Epithelial cell of esophagus (primary cell): Measurements from ENCODE around the gene BHMT2.
A peak's percentile ranks its signal among the peaks of the same experiment; 100 is the strongest.

ENCODE experiments used
- DNase-seq: peaks from one replicate; pipeline ENCODE4 v3.0.0; 2010; ENCODE audit warnings: low read depth
- H3K4me3 ChIP-seq: 2 replicates; pipeline ENCODE4 v1.5.1; 2011; ENCODE audit warnings: mild to moderate bottlenecking, low read length, control low read depth
- CTCF ChIP-seq: IDR thresholded peaks from 2 replicates; pipeline ENCODE4 v1.5.1; 2011; ENCODE audit warnings: low read depth, mild to moderate bottlenecking, low read length, control low read depth, inconsistent platforms; ENCODE audit not compliant: insufficient read depth; ENCODE audit errors: missing control alignments

Gene BHMT2

GRCh38 chr5:79025054-79025472 is 44.5 kb upstream of the BHMT2 start:
- peak; percentile 60 for DNase-seq
- H3K4me3 ChIP-seq = peak overlapping the region; percentile 19
- peak; percentile 86 for TF ChIP-seq CTCF

DNA sequence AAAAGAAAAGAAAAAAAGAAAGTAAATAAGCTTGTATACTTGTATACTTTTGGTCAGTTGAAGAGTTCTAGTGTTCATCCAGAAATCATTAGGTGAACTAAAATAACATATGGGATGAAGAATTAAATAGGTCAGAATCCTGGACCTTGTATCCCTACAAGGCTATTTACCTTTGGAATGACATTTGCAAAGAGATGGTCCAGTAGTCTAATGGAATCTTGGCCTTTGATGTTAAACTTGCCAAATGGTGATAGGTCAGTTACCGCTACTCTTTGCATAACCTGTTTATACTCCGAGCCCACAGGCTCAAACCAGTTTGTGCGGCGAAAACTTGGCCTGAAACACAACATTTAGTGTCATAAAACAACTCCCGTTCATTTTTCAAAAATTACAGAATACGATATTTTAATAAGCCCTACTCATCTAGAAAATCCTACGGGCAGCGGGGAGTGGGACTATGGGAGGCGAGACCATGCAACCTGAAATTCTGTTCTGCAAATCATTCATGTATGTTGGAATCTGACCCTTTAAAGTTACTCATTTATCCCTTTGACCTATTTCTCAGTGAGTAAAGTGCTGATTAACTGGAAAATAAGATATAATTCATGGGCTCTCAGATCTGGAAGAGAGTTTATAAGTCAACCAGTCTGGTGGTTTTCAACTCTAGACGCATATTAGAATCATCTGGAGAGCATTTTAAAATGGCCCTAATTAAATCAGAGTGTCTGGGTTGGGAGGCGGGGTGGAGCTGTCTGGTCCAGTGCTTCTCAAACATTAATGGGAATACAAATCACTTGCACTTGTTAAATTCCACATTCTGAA is 38.7 kb upstream of the BHMT2 start:
- DNase-seq = no peak
- TF ChIP-seq CTCF = no peak
- no peak overlapping the region for H3K4me3 ChIP-seq

DNA sequence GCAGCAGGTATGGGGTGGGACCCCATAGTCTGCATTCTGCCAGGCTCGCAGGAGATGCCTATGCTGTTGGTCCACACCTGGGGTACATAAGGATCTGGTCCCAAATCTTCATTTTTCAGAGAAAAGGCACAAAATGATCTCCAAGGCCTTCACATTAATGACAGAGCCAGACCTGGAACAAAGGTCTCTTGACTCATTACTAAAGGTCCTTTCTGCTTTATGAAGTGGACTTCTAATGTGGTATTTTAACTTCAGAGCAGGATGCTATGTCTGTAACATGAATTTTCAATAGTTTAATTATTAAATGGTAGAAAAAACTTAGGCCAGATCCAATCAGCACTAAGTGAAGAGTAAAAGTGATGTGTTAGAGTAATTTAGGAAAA is 38.1 kb upstream of the BHMT2 start:
- no peak for DNase-seq
- H3K4me3 ChIP-seq = no peak overlapping the region
- no peak for TF ChIP-seq CTCF

GRCh38 chr5:79032031-79032695 is 37.4 kb upstream of the BHMT2 start:
- no peak for TF ChIP-seq CTCF
- H3K4me3 ChIP-seq = no peak overlapping the region
- no peak for DNase-seq

DNA sequence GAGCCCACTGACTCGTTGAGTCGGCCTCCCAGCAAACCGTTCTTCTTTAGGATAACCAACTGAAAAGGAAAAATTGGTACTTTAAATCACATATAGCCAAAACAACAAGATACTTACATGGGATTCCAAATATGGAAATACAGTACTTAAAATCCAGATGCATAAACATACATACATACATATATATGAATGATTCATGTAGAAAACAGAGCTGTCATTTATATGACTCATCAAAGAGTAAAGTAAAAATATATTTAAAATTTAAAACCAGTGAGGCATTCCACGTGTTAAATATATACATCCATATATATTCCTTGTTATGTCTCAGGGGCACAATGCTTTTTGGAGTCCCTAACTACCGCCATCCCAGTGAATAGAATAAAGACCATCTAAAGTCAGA is 36.8 kb upstream of the BHMT2 start:
- TF ChIP-seq CTCF = no peak
- no peak overlapping the region for H3K4me3 ChIP-seq
- no peak for DNase-seq

- TF ChIP-seq CTCF = no peak
- H3K4me3 ChIP-seq = no peak overlapping the region
- no peak for DNase-seq
Measured at GRCh38 chr5:79035237-79035636, 34.3 kb upstream of the BHMT2 start.
